ENCODE results near the gene LNX2. TPM values are rescaled to one million over a fixed set of nuclear protein-coding genes. Genes with fewer than 3 reads are reported as not detected.
"Not testable (repeated sequence)": the region's sequence is repeated elsewhere in the genome, so short reads cannot be mapped to it uniquely, and the experiment has no call there.

The LNX2 gene
- total and polyA plus RNA-seq, 4 donors: 6.2 to 12.0 (median 7.5) TPM

DNA sequence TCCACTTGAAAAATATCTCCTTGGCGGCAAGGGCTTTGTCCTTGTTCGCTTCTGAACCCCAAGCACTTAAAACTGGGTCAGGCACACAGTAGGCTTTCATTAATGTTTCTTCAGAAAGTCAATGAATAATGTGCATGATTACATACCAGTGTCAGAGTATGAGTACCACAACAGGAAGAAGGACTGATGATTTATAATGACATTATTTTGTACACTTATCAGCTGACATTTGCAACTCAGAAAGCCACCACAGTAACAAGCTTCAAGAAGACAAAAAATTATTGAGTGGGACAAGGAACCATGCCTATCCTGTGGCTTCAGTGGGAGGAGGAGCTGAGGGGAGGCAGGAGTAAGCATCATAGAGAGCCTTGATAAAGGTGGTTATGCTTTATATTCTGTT lies 11.3 kb upstream of the LNX2 start:
- H3K4me1 ChIP-seq (ENCODE audit: control insufficient read depth, insufficient read depth, low read length): no peaks in the 10 kb centered on the region
- no peak overlapping the region for H3K4me3 ChIP-seq (ENCODE audit: low read depth, low read length)
- WGBS (ENCODE audit: insufficient coverage): 58% methylated on average over 2 of the region's 2 CpGs
- H3K36me3 ChIP-seq (ENCODE audit: control insufficient read depth, insufficient read depth, low read length): no peaks in the 10 kb centered on the region
- no peak overlapping the region for H3K27ac ChIP-seq (ENCODE audit: low read depth, low read length)
- no peak for DNase-seq (ENCODE audit: low read depth in 4 of 6, low spot score in 6 of 6)
- H3K9me3 ChIP-seq (ENCODE audit: control insufficient read depth, insufficient read depth, low read length): no peaks in the 10 kb centered on the region
- no peaks in the 10 kb centered on the region for H3K27me3 ChIP-seq (ENCODE audit: control insufficient read depth, insufficient read depth, low read length)

DNA sequence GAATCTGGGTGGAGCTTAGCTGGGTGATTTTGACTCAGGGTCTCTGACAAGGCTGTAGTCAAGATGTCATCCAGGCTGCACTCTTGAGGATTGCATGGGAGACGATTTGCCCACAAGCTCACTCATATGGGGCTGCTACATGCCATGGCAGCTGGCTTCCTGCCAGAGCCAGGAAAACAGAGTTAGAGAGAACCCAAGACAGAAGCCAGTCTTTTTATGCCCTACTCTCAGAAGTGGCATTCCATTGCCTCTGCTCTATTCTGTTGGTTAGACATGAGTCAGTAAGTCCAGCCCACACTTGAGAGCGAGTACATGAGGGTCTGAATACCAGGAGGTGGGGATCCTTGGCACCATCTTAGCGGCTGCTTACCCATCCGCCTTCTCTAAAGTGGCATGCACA lies 10.8 kb upstream of the LNX2 start:
- DNase-seq (ENCODE audit: low read depth in 4 of 6, low spot score in 6 of 6): no peak
- 80% methylated on average over 2 of the region's 4 CpGs for WGBS (ENCODE audit: insufficient coverage)
- Histone ChIP-seq H3K4me3 (ENCODE audit: low read depth, low read length) (no peak overlapping the region), H3K9me3 (ENCODE audit: control insufficient read depth, insufficient read depth, low read length) (no peaks in the 10 kb centered on the region), H3K4me1 (ENCODE audit: control insufficient read depth, insufficient read depth, low read length) (no peaks in the 10 kb centered on the region), H3K27me3 (ENCODE audit: control insufficient read depth, insufficient read depth, low read length) (no peaks in the 10 kb centered on the region), H3K36me3 (ENCODE audit: control insufficient read depth, insufficient read depth, low read length) (no peaks in the 10 kb centered on the region), H3K27ac (ENCODE audit: low read depth, low read length) (no peak overlapping the region)

DNA sequence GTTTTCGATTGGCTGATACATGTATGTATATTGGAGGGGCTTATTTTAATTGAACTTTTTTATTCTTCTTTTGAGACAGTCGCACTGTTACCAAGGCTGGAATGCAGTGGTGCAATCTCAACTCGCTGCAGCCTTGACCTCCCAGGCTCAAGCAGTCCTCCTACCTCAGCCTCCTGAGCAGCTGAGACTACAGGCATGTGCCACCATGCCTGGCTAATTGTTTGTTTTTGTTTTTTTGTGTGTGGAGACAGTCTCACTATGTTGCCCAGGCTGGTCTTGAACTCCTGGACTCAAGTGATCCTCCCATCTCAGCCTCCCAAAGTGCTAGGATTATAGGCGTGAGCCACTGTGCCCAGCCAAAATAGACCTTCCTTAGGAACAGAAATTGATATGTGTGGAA lies 8.4 kb upstream of the LNX2 start:
- not testable (repeated sequence) for H3K4me1 ChIP-seq (ENCODE audit: control insufficient read depth, insufficient read depth, low read length); DNase-seq (ENCODE audit: low read depth in 4 of 6, low spot score in 6 of 6); H3K27ac ChIP-seq (ENCODE audit: low read depth, low read length)

DNA sequence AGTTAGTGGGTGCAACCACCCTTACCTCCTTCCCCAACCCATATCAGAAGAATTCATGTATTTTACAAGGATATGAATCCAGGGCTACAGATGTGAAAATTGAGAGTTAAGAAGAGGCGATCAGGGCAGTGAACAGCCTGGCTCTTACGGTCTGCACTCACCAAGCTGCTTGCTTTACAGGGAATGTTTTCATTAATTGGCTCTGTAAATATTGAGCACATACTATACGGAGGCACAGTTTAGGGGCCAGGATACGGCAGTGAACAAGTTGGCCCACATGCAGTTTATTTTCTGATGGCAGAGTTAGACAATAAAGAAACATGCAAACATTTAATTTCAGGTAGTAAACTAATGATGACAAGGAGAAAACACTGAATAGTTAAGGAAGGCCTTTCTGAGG lies 7.8 kb upstream of the LNX2 start:
- H3K27ac ChIP-seq (ENCODE audit: low read depth, low read length): no peak overlapping the region
- H3K36me3 ChIP-seq (ENCODE audit: control insufficient read depth, insufficient read depth, low read length): no peaks in the 10 kb centered on the region
- H3K4me1 ChIP-seq (ENCODE audit: control insufficient read depth, insufficient read depth, low read length): no peaks in the 10 kb centered on the region
- H3K27me3 ChIP-seq (ENCODE audit: control insufficient read depth, insufficient read depth, low read length): no peaks in the 10 kb centered on the region
- H3K9me3 ChIP-seq (ENCODE audit: control insufficient read depth, insufficient read depth, low read length): no peaks in the 10 kb centered on the region
- 50% methylated on average over 1 of the region's 4 CpGs for WGBS (ENCODE audit: insufficient coverage)
- no peak overlapping the region for H3K4me3 ChIP-seq (ENCODE audit: low read depth, low read length)
- no peak for DNase-seq (ENCODE audit: low read depth in 4 of 6, low spot score in 6 of 6)

More for the DNA sequence above, 8.4 kb upstream of the LNX2 start:
- H3K4me3 ChIP-seq (ENCODE audit: low read depth, low read length); H3K27me3 ChIP-seq (ENCODE audit: control insufficient read depth, insufficient read depth, low read length); H3K36me3 ChIP-seq (ENCODE audit: control insufficient read depth, insufficient read depth, low read length); H3K9me3 ChIP-seq (ENCODE audit: control insufficient read depth, insufficient read depth, low read length): not testable (repeated sequence)
- WGBS (ENCODE audit: insufficient coverage): 87% methylated on average over 2 of the region's 4 CpGs

DNA sequence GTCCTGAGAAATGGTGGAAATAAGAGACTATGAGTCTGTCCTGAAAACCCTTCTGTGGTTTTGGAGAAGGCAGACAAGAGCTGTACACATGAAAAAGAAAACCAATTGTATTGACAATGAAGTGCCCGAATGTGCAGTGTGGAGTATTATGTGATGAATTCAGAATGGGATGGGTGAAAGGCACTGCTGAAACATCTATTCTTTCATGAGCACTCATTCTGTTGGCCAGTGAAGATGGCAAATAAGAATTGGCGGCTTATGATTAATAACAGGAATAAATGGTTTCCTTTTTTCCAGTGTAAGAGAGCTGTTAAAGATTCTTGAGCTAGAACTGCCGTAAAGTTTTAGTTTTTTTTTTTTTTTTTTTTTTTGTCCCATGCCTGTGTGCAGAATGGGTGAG lies 7.1 kb upstream of the LNX2 start:
- no peak for DNase-seq (ENCODE audit: low read depth in 4 of 6, low spot score in 6 of 6)
- Histone ChIP-seq H3K27me3 (ENCODE audit: control insufficient read depth, insufficient read depth, low read length) (no peaks in the 10 kb centered on the region), H3K36me3 (ENCODE audit: control insufficient read depth, insufficient read depth, low read length) (no peaks in the 10 kb centered on the region), H3K9me3 (ENCODE audit: control insufficient read depth, insufficient read depth, low read length) (no peaks in the 10 kb centered on the region), H3K4me3 (ENCODE audit: low read depth, low read length) (no peak overlapping the region), H3K27ac (ENCODE audit: low read depth, low read length) (no peak overlapping the region), H3K4me1 (ENCODE audit: control insufficient read depth, insufficient read depth, low read length) (no peaks in the 10 kb centered on the region)
- WGBS (ENCODE audit: insufficient coverage): 62% methylated on average over 2 of the region's 3 CpGs

DNA sequence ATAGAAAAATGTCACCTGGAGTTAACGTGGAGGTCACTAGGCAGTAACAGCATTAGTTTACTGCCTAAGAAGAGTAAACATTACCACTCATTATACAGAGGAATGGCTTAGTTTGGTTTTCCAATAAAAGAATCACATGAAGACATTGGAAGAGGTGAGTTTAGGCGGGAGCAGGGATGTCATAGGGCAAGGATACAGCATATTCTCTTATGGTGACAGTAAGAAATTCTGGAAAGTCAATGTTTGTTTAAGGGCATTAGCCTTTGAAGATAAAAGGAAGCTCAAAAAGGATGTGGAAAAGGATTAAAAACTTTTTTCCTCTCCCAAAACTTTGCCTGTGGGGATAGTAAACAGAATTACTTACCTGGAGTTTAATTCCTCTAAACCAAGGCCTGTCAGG lies 5.5 kb upstream of the LNX2 start:
- Histone ChIP-seq H3K27me3 (ENCODE audit: control insufficient read depth, insufficient read depth, low read length) (no peaks in the 10 kb centered on the region), H3K4me1 (ENCODE audit: control insufficient read depth, insufficient read depth, low read length) (peaks cover 6% of the 10 kb centered on the region), H3K9me3 (ENCODE audit: control insufficient read depth, insufficient read depth, low read length) (no peaks in the 10 kb centered on the region), H3K4me3 (ENCODE audit: low read depth, low read length) (no peak overlapping the region), H3K36me3 (ENCODE audit: control insufficient read depth, insufficient read depth, low read length) (no peaks in the 10 kb centered on the region), H3K27ac (ENCODE audit: low read depth, low read length) (no peak overlapping the region)
- DNase-seq (ENCODE audit: low read depth in 4 of 6, low spot score in 6 of 6): no peak
- 100% methylated on average over 1 of the region's 2 CpGs for WGBS (ENCODE audit: insufficient coverage)

DNA sequence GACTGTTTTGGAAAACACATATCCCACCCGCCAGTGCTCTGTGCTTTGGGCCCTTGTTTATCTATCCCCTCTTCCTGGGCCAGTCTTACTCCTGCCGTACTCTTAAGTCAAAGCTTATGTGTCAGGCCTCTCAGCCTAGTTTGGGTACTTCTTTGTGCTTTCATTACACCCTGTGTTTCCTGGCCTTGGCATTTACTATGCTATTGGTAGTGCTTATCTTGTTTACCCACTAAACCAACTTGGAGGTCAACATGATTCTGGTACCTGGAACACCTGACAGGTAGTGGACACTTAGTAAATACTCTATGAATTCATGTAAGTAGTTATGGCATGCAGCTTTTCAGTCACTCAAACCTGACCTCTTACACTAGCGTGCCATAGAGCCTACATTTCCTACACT lies 3.7 kb upstream of the LNX2 start:
- WGBS (ENCODE audit: insufficient coverage): no CpG with 5 or more reads among the region's 3 CpGs
- no peaks in the 10 kb centered on the region for H3K9me3 ChIP-seq (ENCODE audit: control insufficient read depth, insufficient read depth, low read length)
- no peak for DNase-seq (ENCODE audit: low read depth in 4 of 6, low spot score in 6 of 6)

DNA sequence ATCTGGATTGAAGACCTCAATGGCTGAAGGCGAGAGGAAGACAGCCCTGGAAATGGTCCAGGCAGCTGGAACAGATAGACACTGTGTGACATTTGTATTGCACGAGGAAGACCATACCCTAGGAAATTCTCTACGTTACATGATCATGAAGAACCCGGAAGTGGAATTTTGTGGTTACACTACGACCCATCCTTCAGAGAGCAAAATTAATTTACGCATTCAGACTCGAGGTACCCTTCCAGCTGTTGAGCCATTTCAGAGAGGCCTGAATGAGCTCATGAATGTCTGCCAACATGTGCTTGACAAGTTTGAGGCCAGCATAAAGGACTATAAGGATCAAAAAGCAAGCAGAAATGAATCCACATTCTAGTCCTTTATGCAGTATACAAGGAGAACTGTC lies 2.6 kb upstream of the LNX2 start:
- 87% methylated on average over 7 of the region's 7 CpGs for WGBS (ENCODE audit: insufficient coverage)
- Histone ChIP-seq H3K36me3 (ENCODE audit: control insufficient read depth, insufficient read depth, low read length) (no peaks in the 10 kb centered on the region), H3K4me3 (ENCODE audit: low read depth, low read length) (no peak overlapping the region), H3K4me1 (ENCODE audit: control insufficient read depth, insufficient read depth, low read length) (peaks cover 7% of the 10 kb centered on the region), H3K27me3 (ENCODE audit: control insufficient read depth, insufficient read depth, low read length) (no peaks in the 10 kb centered on the region), H3K9me3 (ENCODE audit: control insufficient read depth, insufficient read depth, low read length) (no peaks in the 10 kb centered on the region), H3K27ac (ENCODE audit: low read depth, low read length) (no peak overlapping the region)
- no peak for DNase-seq (ENCODE audit: low read depth in 4 of 6, low spot score in 6 of 6)

More for the DNA sequence above, 3.7 kb upstream of the LNX2 start:
- H3K36me3 ChIP-seq (ENCODE audit: control insufficient read depth, insufficient read depth, low read length): no peaks in the 10 kb centered on the region
- H3K27me3 ChIP-seq (ENCODE audit: control insufficient read depth, insufficient read depth, low read length): no peaks in the 10 kb centered on the region
- H3K4me3 ChIP-seq (ENCODE audit: low read depth, low read length): no peak overlapping the region
- H3K27ac ChIP-seq (ENCODE audit: low read depth, low read length): no peak overlapping the region
- peaks cover 7% of the 10 kb centered on the region for H3K4me1 ChIP-seq (ENCODE audit: control insufficient read depth, insufficient read depth, low read length)

DNA sequence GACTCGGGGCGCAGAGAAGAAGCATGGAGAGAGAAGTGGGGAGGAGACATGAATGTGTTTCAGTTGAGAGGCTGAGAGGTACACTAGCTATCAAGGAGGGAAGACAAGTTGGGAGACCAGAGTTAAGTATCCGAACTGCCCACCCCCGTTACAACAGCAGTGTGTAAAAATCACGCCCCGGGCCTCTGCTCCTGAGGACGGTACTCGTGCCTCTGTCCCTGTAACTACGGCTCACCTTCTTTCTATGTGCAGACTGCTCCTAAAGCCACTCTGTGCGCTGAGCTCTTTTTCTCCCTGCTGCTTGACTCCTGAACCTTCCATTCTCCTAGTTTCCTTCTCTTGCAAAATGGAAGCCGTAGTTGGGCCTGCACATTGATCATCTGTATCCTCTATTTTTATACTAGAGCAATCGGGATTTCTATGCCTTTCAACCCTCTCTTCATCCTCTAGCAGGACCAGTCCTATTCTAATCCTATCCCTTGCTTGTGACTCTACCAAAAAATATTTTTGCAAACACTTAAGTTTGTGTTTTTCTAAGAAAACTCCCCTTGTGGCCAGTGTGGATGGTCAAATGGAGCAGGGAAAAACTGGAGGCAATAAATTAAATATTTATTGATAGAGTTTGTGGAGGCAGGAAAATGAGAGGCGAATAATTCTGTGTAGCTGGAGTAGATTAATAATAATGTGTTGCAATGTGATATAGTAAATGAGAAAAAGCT lies 1.9 kb upstream of the LNX2 start:
- DNase-seq (ENCODE audit: low read depth in 4 of 6, low spot score in 6 of 6): peak in 2 of 6 donors; percentile 22 to 43
- H3K9me3 ChIP-seq (ENCODE audit: control insufficient read depth, insufficient read depth, low read length): no peaks in the 10 kb centered on the region
- H3K36me3 ChIP-seq (ENCODE audit: control insufficient read depth, insufficient read depth, low read length): no peaks in the 10 kb centered on the region
- peak overlapping the region; percentile 75 for H3K27ac ChIP-seq (ENCODE audit: low read depth, low read length)
- no peaks in the 10 kb centered on the region for H3K27me3 ChIP-seq (ENCODE audit: control insufficient read depth, insufficient read depth, low read length)
- H3K4me3 ChIP-seq (ENCODE audit: low read depth, low read length): peak overlapping the region; percentile 67
- peaks cover 7% of the 10 kb centered on the region for H3K4me1 ChIP-seq (ENCODE audit: control insufficient read depth, insufficient read depth, low read length)
- 2% methylated on average over 12 of the region's 13 CpGs for WGBS (ENCODE audit: insufficient coverage)

DNA sequence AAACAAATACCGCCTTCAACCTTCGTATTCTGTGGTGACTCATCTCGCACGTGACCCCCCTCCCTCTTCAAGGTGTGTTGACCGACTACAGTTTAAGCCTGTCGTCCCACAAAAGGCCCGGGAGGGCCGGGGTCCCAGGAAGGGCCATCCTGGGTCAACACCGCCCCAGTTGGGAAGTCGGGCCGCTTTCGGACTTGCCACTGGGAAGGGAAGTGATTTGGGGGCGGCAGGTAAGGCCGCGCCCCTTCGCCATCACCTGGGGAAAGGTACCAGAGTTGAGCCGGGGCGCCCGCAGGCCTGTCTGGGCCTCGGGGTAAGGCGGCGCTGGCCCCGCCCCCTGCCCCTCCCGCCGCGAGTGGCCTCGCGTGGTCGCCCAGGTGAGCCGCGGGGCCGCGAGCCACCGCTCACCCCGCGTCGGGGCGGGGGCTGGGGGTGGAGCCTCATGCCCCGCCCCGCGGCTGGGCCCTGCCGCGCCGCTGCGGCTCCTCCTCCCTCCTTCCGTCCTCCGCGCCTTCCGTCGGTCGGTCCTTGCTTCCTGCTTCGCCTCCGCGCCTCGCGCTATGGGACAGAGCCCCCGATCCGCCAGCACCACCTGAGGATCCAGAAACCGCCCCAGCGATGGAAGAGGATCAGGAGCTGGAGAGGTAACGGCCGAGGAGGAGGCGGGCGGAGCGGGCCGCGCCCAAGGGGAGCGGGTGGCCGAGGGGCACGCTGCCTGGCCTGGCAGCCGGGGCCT lies 1.2 kb upstream of the LNX2 start, which contains the start of gene POLR1D:
TSS of gene POLR1D (plus strand) at position 527 of the 736 bp plus-strand sequence. CDS start at position 619, 92 bp downstream.
- Histone ChIP-seq H3K4me1 (ENCODE audit: control insufficient read depth, insufficient read depth, low read length) (peaks cover 7% of the 10 kb centered on the region), H3K9me3 (ENCODE audit: control insufficient read depth, insufficient read depth, low read length) (no peaks in the 10 kb centered on the region), H3K27me3 (ENCODE audit: control insufficient read depth, insufficient read depth, low read length) (no peaks in the 10 kb centered on the region), H3K36me3 (ENCODE audit: control insufficient read depth, insufficient read depth, low read length) (no peaks in the 10 kb centered on the region), H3K4me3 (ENCODE audit: low read depth, low read length) (peak within 1 kb of the TSS; percentile 80), H3K27ac (ENCODE audit: low read depth, low read length) (peak within 1 kb of the TSS; percentile 93)
- 0% methylated on average over 65 of the region's 71 CpGs for WGBS (ENCODE audit: insufficient coverage)
- DNase-seq (ENCODE audit: low read depth in 4 of 6, low spot score in 6 of 6): peak in 5 of 6 donors; percentile 53 to 90 (median 61)

Measured in spinal cord (tissue), 10 donors.